ENCODE measurements around the gene MMP11.
"Not testable (repeated sequence)": the region's sequence is repeated elsewhere in the genome, so short reads cannot be mapped to it uniquely, and the experiment has no call there.

Gene MMP11, protein sequence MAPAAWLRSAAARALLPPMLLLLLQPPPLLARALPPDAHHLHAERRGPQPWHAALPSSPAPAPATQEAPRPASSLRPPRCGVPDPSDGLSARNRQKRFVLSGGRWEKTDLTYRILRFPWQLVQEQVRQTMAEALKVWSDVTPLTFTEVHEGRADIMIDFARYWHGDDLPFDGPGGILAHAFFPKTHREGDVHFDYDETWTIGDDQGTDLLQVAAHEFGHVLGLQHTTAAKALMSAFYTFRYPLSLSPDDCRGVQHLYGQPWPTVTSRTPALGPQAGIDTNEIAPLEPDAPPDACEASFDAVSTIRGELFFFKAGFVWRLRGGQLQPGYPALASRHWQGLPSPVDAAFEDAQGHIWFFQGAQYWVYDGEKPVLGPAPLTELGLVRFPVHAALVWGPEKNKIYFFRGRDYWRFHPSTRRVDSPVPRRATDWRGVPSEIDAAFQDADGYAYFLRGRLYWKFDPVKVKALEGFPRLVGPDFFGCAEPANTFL

DNA sequence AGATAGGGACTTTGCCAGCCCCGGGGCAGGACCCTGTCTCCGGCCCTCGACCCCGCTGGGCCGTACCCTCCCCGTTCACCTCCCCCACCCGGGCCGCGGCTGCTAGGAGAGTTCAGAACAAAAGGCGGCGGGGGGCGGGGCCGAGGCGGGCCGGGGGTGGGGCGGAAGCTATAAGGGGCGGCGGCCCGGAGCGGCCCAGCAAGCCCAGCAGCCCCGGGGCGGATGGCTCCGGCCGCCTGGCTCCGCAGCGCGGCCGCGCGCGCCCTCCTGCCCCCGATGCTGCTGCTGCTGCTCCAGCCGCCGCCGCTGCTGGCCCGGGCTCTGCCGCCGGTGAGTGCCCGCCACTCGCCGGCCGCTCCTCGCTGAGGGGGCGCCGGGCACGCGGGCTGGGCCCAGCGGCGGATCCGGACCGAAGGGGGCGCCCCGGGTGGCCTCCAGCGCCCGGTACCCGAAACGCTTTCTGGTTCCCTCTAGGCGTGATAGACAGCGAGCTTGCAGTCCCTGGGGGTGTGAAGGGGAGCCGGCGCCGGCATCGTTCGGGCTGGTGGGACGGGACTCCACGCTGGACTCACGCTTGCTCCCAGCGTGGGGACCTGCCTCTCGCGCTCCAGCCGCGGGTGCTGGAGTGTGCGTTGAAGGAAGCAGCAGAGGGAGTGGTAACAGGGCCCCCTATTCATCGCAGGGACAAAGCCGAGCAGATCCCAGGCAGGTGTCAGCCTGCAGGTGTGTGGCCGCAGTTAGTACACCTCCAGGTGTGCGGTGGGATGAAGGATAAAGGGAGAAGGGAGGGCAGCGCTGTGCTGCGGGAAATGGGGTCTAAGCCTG, at the start of gene MMP11:
MMP11 (plus strand) TSS at position 201 of the 825 bp plus-strand sequence; CDS start at position 223, 22 bp downstream.
- no peak for DNase-seq (ENCODE audit: low read depth)
- TF ChIP-seq, protein P1, sequence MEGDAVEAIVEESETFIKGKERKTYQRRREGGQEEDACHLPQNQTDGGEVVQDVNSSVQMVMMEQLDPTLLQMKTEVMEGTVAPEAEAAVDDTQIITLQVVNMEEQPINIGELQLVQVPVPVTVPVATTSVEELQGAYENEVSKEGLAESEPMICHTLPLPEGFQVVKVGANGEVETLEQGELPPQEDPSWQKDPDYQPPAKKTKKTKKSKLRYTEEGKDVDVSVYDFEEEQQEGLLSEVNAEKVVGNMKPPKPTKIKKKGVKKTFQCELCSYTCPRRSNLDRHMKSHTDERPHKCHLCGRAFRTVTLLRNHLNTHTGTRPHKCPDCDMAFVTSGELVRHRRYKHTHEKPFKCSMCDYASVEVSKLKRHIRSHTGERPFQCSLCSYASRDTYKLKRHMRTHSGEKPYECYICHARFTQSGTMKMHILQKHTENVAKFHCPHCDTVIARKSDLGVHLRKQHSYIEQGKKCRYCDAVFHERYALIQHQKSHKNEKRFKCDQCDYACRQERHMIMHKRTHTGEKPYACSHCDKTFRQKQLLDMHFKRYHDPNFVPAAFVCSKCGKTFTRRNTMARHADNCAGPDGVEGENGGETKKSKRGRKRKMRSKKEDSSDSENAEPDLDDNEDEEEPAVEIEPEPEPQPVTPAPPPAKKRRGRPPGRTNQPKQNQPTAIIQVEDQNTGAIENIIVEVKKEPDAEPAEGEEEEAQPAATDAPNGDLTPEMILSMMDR (conservative IDR thresholded peaks at IDR 0.05; ENCODE audit: control insufficient read depth, insufficient read depth, low read depth, low read length): no peak
- peak within 1 kb of the TSS; percentile 37 for H3K4me3 ChIP-seq (ENCODE audit: control insufficient read depth, low read depth, low read length)

DNA sequence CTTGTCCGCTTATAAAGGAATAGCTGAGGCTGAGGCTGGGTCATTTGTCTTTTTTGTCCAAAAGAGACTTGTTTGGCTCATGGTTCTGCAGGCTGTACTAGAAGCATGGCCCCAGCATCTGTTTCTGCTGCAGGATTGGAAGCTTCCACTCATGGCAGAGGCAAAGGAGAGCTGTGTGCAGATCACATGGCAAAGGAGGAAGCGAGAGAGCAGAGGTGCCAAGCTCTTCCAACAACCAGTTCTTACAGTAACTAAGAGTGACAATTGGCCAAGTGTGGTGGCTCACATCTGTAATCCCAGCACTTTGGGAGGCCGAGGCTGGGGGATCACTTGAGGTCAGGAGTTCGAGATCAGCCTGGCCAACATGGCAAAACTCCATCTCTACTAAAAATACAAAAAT, 44.5 kb upstream of the MMP11 start:
- H3K4me3 ChIP-seq (ENCODE audit: control insufficient read depth, low read depth, low read length); DNase-seq (ENCODE audit: low read depth): not testable (repeated sequence)

DNA sequence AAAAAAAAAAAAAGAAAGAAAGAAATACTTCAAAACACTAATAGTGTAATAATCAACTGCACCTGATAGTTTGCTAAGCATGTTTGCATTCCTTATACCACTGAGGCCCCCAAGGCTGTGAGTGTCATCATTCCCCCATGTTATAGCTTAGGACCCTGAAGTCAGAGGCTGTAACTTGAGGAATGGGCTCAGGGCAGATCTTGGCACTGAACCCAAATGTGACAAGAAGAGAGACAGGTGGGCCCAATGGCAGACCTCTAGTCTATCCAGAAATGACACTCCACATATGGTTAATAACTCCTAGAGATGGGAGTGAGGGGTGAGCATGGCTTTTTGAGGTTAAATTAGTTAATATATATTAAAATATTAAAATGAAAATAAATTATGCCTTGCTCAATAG, 35.0 kb upstream of the MMP11 start:
- no peak for DNase-seq (ENCODE audit: low read depth)
- no peak overlapping the region for H3K4me3 ChIP-seq (ENCODE audit: control insufficient read depth, low read depth, low read length)

DNA sequence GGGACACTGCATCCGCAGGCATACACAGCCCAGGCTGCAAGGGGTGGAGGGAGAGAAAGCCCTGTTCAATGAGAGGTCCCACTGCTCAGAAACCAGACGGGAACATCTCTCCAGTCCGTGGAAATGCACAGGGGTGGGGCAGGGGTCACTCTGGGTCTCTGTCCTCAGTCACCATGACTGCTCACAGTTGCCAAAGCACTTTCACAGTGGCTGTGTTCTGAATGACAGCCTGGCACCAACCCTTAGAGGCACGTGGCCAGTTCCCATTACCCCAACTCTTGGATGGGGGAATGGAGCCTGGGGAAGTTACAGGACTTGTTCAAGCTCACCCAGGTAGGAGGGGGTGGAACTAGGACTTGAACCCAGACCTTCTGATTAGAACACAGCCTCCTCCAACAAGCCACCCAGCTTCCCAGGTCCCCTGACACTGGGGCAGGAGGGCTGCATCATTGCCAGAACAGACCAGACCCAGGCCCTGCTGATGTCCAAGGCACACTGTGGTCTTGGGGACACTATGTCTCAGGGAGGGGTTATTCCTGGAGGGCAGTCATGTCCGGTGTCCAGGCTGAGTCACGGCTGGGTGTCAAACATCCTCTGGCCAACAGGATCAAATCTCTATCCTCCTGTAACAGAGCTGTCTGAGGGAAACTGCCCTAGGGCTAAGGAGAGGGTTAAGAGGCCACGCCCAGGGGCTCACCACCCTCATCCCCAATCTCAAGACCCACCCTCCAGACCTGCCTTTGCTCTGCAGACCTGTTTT, 30.0 kb upstream of the MMP11 start:
- DNase-seq (ENCODE audit: low read depth): no peak
- no peak overlapping the region for H3K4me3 ChIP-seq (ENCODE audit: control insufficient read depth, low read depth, low read length)
- TF ChIP-seq, protein P1 (conservative IDR thresholded peaks at IDR 0.05; ENCODE audit: control insufficient read depth, insufficient read depth, low read depth, low read length): no peak

More for the DNA sequence above, 35.0 kb upstream of the MMP11 start:
- TF ChIP-seq, protein P1 (conservative IDR thresholded peaks at IDR 0.05; ENCODE audit: control insufficient read depth, insufficient read depth, low read depth, low read length): no peak

DNA sequence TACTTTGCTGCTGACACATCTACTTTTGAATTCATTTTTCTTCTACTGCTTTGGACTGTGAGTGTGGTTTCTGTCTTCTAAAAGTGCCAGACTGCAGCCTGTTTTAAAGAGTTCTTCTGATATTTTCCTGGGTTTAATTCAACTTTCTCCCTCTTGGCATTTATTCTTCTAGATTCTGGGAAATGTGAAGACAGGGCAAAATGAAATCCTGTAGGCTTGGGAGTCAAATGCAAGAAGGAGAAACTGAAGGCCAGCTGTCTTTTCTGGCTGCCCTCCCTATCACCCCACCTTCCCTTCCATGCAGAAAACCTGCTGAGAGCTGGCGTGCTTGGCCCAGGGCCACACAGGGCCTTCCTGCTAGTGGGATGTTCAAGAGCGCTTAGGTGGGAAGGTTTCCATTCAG, 29.3 kb upstream of the MMP11 start:
- no peak for DNase-seq (ENCODE audit: low read depth)
- TF ChIP-seq, protein P1 (conservative IDR thresholded peaks at IDR 0.05; ENCODE audit: control insufficient read depth, insufficient read depth, low read depth, low read length): no peak
- H3K4me3 ChIP-seq (ENCODE audit: control insufficient read depth, low read depth, low read length): no peak overlapping the region

DNA sequence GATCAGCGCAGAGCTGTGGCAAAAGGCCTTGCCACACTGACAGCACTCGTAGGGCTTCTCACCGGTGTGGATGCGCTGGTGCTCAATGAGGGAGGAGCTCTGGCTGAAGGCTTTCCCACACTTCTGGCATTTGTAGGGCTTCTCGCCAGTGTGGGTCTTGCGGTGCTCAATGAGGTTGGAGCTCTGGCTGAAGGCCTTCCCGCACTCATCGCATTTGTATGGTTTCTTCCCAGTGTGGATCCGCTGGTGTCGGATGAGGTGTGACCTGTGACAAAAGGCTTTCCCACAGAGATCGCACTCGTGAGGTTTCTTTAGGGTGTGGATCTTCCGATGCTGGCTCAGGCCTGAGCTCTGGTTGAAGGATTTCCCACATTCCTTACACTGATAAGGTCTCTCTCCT, 28.6 kb upstream of the MMP11 start:
- DNase-seq (ENCODE audit: low read depth): no peak
- TF ChIP-seq, protein P1 (conservative IDR thresholded peaks at IDR 0.05; ENCODE audit: control insufficient read depth, insufficient read depth, low read depth, low read length): no peak
- H3K4me3 ChIP-seq (ENCODE audit: control insufficient read depth, low read depth, low read length): no peak overlapping the region
